ENCODE results near the gene ZFYVE21. TPM values are rescaled to one million over a fixed set of nuclear protein-coding genes. Genes with fewer than 3 reads are reported as not detected.

ZFYVE21 gene
- 61.6 and 85.4 TPM in 2 replicates for total RNA-seq

GRCh38 chr14:103715052-103716000 is at the start of gene ZFYVE21, which contains the start of gene XRCC3:
Gene ZFYVE21, plus strand, starts transcription at chr14:103715810. Its CDS starts 32 bp downstream, at chr14:103715842.
Gene XRCC3, minus strand, starts transcription at chr14:103715451. Its CDS starts 4,364 bp downstream, at chr14:103711087.

Other genes with a start within 250 kb of the ZFYVE21 start
- 137 and 447 TPM in 2 replicates for gene CKB, start 193.0 kb upstream of the ZFYVE21 start, total RNA-seq
- gene TRMT61A, start 186.6 kb upstream of the ZFYVE21 start, total RNA-seq, result 11.9 and 12.7 TPM in 2 replicates
- gene BAG5, start 153.2 kb upstream of the ZFYVE21 start, total RNA-seq, result 16.0 and 26.4 TPM in 2 replicates
- 20.2 and 46.9 TPM in 2 replicates for gene COA8, start 152.8 kb upstream of the ZFYVE21 start, total RNA-seq
- gene KLC1, start 86.6 kb upstream of the ZFYVE21 start, total RNA-seq, result 131 and 180 TPM in 2 replicates
- gene XRCC3, start 359 bp upstream of the ZFYVE21 start, total RNA-seq, result 5.1 and 43.0 TPM in 2 replicates
- 3.9 and 11.7 TPM in 2 replicates for gene PPP1R13B, start 131.8 kb downstream of the ZFYVE21 start, total RNA-seq
- gene TDRD9, start 212.6 kb downstream of the ZFYVE21 start, total RNA-seq, result 0.33 and 0.76 TPM in 2 replicates
- not detected in 2 replicates for gene RD3L, start 226.7 kb downstream of the ZFYVE21 start, total RNA-seq